ENCODE data around the gene GYPE. TPM values are rescaled to one million over a fixed set of nuclear protein-coding genes. Genes with fewer than 3 reads are reported as not detected.
"Not testable (repeated sequence)": the region's sequence is repeated elsewhere in the genome, so short reads cannot be mapped to it uniquely, and the experiment has no call there.

The GYPE gene
- total RNA-seq, 1 donor from 2014 or later, result not detected

DNA sequence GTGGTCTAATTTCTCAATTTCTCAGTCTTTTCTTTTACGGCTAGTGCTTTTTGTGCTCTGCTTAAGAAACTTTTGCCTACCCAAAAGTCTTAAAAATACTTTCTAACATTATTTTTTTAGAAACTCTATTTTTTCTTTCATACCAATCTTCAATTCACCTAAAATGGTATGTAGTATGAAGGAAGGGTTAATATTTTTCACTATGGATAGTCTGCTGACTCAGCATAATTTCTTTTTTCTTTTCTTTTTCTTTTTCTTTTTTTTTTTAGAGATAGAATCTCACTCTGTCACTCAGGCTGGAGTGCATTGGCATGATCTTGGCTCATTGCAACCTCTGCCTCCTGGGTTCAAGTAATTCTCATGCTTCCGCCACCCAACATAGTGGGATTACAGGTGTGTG lies 34.2 kb upstream of the GYPE start:
- no peaks in the 10 kb centered on the region for H3K36me3 ChIP-seq (ENCODE audit: insufficient read depth, low read length)
- H3K27me3 ChIP-seq (ENCODE audit: insufficient read depth, low read length), result no peaks in the 10 kb centered on the region
- no peak overlapping the region for H3K27ac Mint-ChIP-seq (ENCODE audit: unreplicated experiment)
- no peaks in the 10 kb centered on the region for H3K9me3 ChIP-seq (ENCODE audit: insufficient read depth, low read depth, low read length)
- H3K9me3 Mint-ChIP-seq (ENCODE audit: unreplicated experiment), result no peaks in the 10 kb centered on the region
- H3K4me3 Mint-ChIP-seq (ENCODE audit: unreplicated experiment), result no peak overlapping the region
- H3K79me2 ChIP-seq (ENCODE audit: insufficient read depth, low read length), result no peaks in the 10 kb centered on the region
- H2AFZ ChIP-seq (ENCODE audit: low read depth, low read length), result no peak overlapping the region
- DNase-seq (ENCODE audit: low read depth), result no peak
- no peaks in the 10 kb centered on the region for H3K4me1 ChIP-seq (ENCODE audit: insufficient read depth, low read length)
- no peak for TF ChIP-seq EZH2 (IDR thresholded peaks at IDR 0.05; ENCODE audit: insufficient read depth, low read length)
- TF ChIP-seq, protein P1, sequence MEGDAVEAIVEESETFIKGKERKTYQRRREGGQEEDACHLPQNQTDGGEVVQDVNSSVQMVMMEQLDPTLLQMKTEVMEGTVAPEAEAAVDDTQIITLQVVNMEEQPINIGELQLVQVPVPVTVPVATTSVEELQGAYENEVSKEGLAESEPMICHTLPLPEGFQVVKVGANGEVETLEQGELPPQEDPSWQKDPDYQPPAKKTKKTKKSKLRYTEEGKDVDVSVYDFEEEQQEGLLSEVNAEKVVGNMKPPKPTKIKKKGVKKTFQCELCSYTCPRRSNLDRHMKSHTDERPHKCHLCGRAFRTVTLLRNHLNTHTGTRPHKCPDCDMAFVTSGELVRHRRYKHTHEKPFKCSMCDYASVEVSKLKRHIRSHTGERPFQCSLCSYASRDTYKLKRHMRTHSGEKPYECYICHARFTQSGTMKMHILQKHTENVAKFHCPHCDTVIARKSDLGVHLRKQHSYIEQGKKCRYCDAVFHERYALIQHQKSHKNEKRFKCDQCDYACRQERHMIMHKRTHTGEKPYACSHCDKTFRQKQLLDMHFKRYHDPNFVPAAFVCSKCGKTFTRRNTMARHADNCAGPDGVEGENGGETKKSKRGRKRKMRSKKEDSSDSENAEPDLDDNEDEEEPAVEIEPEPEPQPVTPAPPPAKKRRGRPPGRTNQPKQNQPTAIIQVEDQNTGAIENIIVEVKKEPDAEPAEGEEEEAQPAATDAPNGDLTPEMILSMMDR (IDR thresholded peaks at IDR 0.05; ENCODE audit: insufficient read depth, low read depth, low read length), result no peak
- no peaks in the 10 kb centered on the region for H3K27me3 Mint-ChIP-seq (ENCODE audit: low read depth, unreplicated experiment)
- no peak for FAIRE-seq
- H3K27ac ChIP-seq (ENCODE audit: low read depth, low read length), result no peak overlapping the region
- H3K4me2 ChIP-seq (ENCODE audit: low read length), result no peak overlapping the region
- no peak overlapping the region for H3K9ac ChIP-seq (ENCODE audit: low read length)
- no peaks in the 10 kb centered on the region for H3K4me1 Mint-ChIP-seq (ENCODE audit: low read depth, unreplicated experiment)
- H3K4me3 ChIP-seq (ENCODE audit: insufficient read depth, low read depth, low read length), result no peak overlapping the region
- H4K20me1 ChIP-seq (ENCODE audit: insufficient read depth, low read length), result no peaks in the 10 kb centered on the region
- no peaks in the 10 kb centered on the region for H3K36me3 Mint-ChIP-seq (ENCODE audit: low read depth, unreplicated experiment)

DNA sequence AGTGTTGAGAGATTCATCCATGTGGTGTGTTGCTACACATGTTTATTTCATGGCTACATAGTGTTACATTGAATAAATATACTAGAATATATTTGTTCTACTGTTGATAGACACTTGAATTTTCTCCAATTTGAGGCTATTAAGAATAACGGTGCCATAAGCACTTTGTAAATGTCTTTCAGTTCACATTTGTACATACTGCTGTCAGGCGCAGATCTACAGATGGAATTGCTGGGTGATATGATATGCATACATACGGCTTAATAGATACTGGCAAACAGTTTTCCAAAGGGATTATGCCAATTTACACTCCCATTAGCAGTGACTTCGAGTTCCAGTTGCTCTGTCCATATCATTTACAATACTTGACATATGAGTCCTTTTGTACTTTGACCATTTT lies 33.5 kb upstream of the GYPE start:
- H3K4me1 Mint-ChIP-seq (ENCODE audit: low read depth, unreplicated experiment); H3K9me3 ChIP-seq (ENCODE audit: insufficient read depth, low read depth, low read length); H2AFZ ChIP-seq (ENCODE audit: low read depth, low read length); H3K4me2 ChIP-seq (ENCODE audit: low read length); DNase-seq (ENCODE audit: low read depth); H3K27ac Mint-ChIP-seq (ENCODE audit: unreplicated experiment); FAIRE-seq; H4K20me1 ChIP-seq (ENCODE audit: insufficient read depth, low read length); H3K27me3 Mint-ChIP-seq (ENCODE audit: low read depth, unreplicated experiment); H3K4me1 ChIP-seq (ENCODE audit: insufficient read depth, low read length); H3K9me3 Mint-ChIP-seq (ENCODE audit: unreplicated experiment); H3K4me3 Mint-ChIP-seq (ENCODE audit: unreplicated experiment); H3K27ac ChIP-seq (ENCODE audit: low read depth, low read length); H3K79me2 ChIP-seq (ENCODE audit: insufficient read depth, low read length); H3K27me3 ChIP-seq (ENCODE audit: insufficient read depth, low read length); H3K4me3 ChIP-seq (ENCODE audit: insufficient read depth, low read depth, low read length); H3K36me3 Mint-ChIP-seq (ENCODE audit: low read depth, unreplicated experiment); H3K9ac ChIP-seq (ENCODE audit: low read length); H3K36me3 ChIP-seq (ENCODE audit: insufficient read depth, low read length): not testable (repeated sequence)

DNA sequence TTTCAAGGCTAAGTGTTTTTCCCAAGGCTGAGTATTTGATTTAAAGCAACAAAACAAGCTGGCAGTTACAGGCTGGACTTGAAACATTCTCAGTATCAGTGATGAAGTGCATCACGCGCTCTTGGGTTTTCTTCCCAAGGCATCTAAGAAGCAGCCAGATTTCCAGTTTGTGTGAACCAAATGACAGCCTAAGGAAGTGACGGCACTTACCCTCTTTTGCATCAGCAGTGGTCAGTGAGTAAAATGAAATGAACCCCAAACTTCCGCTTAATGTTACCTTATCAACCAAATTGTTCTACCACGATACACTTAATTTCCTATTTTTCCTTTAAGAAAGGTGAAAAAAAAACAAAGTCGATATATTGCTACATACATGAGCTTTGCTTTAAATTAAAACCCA lies 15.8 kb upstream of the GYPE start:
- no peaks in the 10 kb centered on the region for H3K36me3 Mint-ChIP-seq (ENCODE audit: low read depth, unreplicated experiment)
- TF ChIP-seq EZH2 (IDR thresholded peaks at IDR 0.05; ENCODE audit: insufficient read depth, low read length), result no peak
- TF ChIP-seq, protein P1 (IDR thresholded peaks at IDR 0.05; ENCODE audit: insufficient read depth, low read depth, low read length), result no peak
- H3K36me3 ChIP-seq (ENCODE audit: insufficient read depth, low read length), result no peaks in the 10 kb centered on the region
- H3K27ac Mint-ChIP-seq (ENCODE audit: unreplicated experiment), result no peak overlapping the region
- H3K4me1 Mint-ChIP-seq (ENCODE audit: low read depth, unreplicated experiment), result no peaks in the 10 kb centered on the region
- no peak overlapping the region for H3K4me2 ChIP-seq (ENCODE audit: low read length)
- H3K27me3 Mint-ChIP-seq (ENCODE audit: low read depth, unreplicated experiment), result no peaks in the 10 kb centered on the region
- no peaks in the 10 kb centered on the region for H4K20me1 ChIP-seq (ENCODE audit: insufficient read depth, low read length)
- FAIRE-seq, result no peak
- H3K4me1 ChIP-seq (ENCODE audit: insufficient read depth, low read length), result no peaks in the 10 kb centered on the region
- H3K27me3 ChIP-seq (ENCODE audit: insufficient read depth, low read length), result no peaks in the 10 kb centered on the region
- no peak overlapping the region for H2AFZ ChIP-seq (ENCODE audit: low read depth, low read length)
- no peaks in the 10 kb centered on the region for H3K9me3 ChIP-seq (ENCODE audit: insufficient read depth, low read depth, low read length)
- H3K9ac ChIP-seq (ENCODE audit: low read length), result no peak overlapping the region
- no peak overlapping the region for H3K4me3 Mint-ChIP-seq (ENCODE audit: unreplicated experiment)
- DNase-seq (ENCODE audit: low read depth), result no peak
- H3K27ac ChIP-seq (ENCODE audit: low read depth, low read length), result no peak overlapping the region
- no peaks in the 10 kb centered on the region for H3K79me2 ChIP-seq (ENCODE audit: insufficient read depth, low read length)
- no peak overlapping the region for H3K4me3 ChIP-seq (ENCODE audit: insufficient read depth, low read depth, low read length)
- H3K9me3 Mint-ChIP-seq (ENCODE audit: unreplicated experiment), result no peaks in the 10 kb centered on the region

DNA sequence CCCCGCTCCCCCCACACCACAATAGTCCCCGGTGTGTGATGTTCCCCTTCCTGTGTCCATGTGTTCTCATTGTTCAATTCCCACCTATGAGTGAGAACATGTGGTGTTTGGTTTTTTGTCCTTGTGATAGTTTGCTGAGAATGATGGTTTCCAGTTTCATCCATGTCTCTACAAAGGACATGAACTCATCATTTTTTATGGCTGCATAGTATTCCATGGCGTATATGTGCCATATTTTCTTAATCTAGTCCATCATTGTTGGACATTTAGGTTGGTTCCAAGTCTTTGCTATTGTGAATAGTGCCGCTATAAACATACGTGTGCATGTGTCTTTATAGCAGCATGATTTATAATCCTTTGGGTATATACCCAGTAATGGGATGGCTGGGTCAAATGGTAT lies 11.1 kb upstream of the GYPE start:
- H3K4me3 ChIP-seq (ENCODE audit: insufficient read depth, low read depth, low read length); H3K9me3 ChIP-seq (ENCODE audit: insufficient read depth, low read depth, low read length); H3K79me2 ChIP-seq (ENCODE audit: insufficient read depth, low read length); H3K9ac ChIP-seq (ENCODE audit: low read length); DNase-seq (ENCODE audit: low read depth); H2AFZ ChIP-seq (ENCODE audit: low read depth, low read length); H3K4me3 Mint-ChIP-seq (ENCODE audit: unreplicated experiment); H3K36me3 ChIP-seq (ENCODE audit: insufficient read depth, low read length); H3K4me2 ChIP-seq (ENCODE audit: low read length); H3K36me3 Mint-ChIP-seq (ENCODE audit: low read depth, unreplicated experiment); H3K27ac ChIP-seq (ENCODE audit: low read depth, low read length); H4K20me1 ChIP-seq (ENCODE audit: insufficient read depth, low read length); H3K27ac Mint-ChIP-seq (ENCODE audit: unreplicated experiment); H3K4me1 Mint-ChIP-seq (ENCODE audit: low read depth, unreplicated experiment); H3K27me3 ChIP-seq (ENCODE audit: insufficient read depth, low read length); H3K27me3 Mint-ChIP-seq (ENCODE audit: low read depth, unreplicated experiment); H3K9me3 Mint-ChIP-seq (ENCODE audit: unreplicated experiment); FAIRE-seq; H3K4me1 ChIP-seq (ENCODE audit: insufficient read depth, low read length): not testable (repeated sequence)

DNA sequence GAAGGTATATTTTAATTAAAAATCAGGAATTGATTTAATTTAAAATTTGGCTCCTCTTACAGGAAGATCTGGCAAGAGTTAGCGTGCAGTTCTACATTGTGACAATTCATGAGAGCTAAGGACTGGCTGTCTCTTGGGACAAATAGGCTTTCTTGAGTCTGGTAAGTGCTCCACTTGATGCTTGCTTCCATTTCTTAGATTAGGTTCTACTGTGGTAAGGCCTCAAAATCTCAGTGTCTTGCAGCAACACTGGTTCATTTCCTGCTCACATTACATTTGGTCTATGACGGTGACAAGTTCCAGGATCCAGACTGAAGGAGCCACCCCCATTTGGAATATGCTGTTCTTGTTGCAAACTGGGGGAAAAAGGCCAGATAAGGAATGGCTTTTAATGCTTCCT lies 7.1 kb upstream of the GYPE start:
- Histone ChIP-seq H2AFZ (ENCODE audit: low read depth, low read length) (peak overlapping the region; percentile 80), H3K4me2 (ENCODE audit: low read length) (peak overlapping the region; percentile 83)
- H3K4me3 ChIP-seq (ENCODE audit: insufficient read depth, low read depth, low read length); H3K27me3 Mint-ChIP-seq (ENCODE audit: low read depth, unreplicated experiment); H3K4me3 Mint-ChIP-seq (ENCODE audit: unreplicated experiment); H4K20me1 ChIP-seq (ENCODE audit: insufficient read depth, low read length); H3K79me2 ChIP-seq (ENCODE audit: insufficient read depth, low read length); H3K27me3 ChIP-seq (ENCODE audit: insufficient read depth, low read length); H3K36me3 ChIP-seq (ENCODE audit: insufficient read depth, low read length); H3K9me3 Mint-ChIP-seq (ENCODE audit: unreplicated experiment); H3K4me1 Mint-ChIP-seq (ENCODE audit: low read depth, unreplicated experiment); H3K27ac ChIP-seq (ENCODE audit: low read depth, low read length); FAIRE-seq; H3K4me1 ChIP-seq (ENCODE audit: insufficient read depth, low read length); H3K9me3 ChIP-seq (ENCODE audit: insufficient read depth, low read depth, low read length); H3K27ac Mint-ChIP-seq (ENCODE audit: unreplicated experiment); H3K9ac ChIP-seq (ENCODE audit: low read length); H3K36me3 Mint-ChIP-seq (ENCODE audit: low read depth, unreplicated experiment); DNase-seq (ENCODE audit: low read depth): not testable (repeated sequence)

All from astrocyte (in vitro differentiated cells and primary cell).